Measurements from ENCODE around the gene CEP350. TPM values are rescaled to one million over a fixed set of nuclear protein-coding genes. Genes with fewer than 3 reads are reported as not detected.

CEP350 gene
- total and polyA plus RNA-seq, 2 of the 13 experiments (the other 11 are each of a cell fraction or from before 2014, with no cell fraction given), result 7.6 to 35.9 TPM

DNA sequence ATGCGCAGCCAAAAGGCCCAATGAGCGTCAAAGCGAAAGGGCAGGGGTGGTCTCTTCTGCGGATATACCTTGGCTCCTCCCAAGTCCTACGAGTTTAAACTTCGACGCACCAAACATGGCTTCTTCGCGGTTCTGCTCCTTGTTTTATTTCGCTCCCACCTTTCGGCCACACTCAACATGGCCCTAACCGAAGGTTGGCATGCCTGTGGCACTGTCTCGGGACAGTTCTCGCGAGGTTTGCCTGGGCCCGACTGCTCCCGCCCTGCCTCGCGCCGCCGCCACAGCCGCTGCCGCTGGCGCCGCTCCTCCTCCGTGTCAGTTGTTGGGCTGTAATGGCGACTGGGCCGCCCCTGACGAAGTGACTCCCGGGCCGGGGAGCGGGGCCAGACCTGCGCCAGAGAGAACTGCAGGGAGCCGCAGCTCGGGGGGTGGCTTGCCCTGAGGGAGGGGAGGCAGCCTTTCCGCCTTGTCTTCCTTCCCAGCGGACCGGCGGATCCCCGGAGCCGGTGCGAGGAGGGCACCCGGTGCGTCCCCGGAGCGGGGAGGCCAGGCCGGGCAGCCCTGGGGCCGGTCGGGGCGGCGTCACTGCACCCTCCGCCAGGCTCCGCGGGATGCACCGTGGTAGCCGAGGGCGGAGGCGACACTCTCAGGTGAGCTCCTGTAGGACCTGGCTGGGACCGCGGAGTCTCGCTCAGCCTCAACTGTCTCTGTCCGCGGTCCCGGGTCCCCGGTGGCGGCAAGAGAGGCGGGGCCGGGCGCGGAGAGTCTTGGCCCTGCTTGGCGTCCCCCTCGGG is at the start of gene CEP350 (continued):
- TF ChIP-seq ZBTB7B (CRISPR knock-in tag; IDR thresholded peaks at IDR 0.05) (no peak; the same call in 1 of the 2 replicates), ONECUT2 (CRISPR knock-in tag; IDR thresholded peaks at IDR 0.05) (no peak), SETDB1 (CRISPR knock-in tag; IDR thresholded peaks at IDR 0.05; ENCODE audit: borderline replicate concordance) (no peak), KDM1A (CRISPR knock-in tag; IDR thresholded peaks at IDR 0.05) (no peak), ZNF619 (CRISPR knock-in tag; IDR thresholded peaks at IDR 0.05) (peak; percentile 66; the same call in 1 of the 2 replicates), SPEN (CRISPR knock-in tag; IDR thresholded peaks at IDR 0.05; ENCODE audit: low read depth) (peak; percentile 87), ZNF75D (CRISPR knock-in tag; IDR thresholded peaks at IDR 0.05; ENCODE audit: borderline replicate concordance) (no peak), HNF4A (CRISPR knock-in tag; IDR thresholded peaks at IDR 0.05) (0 out of 2 replicates have a peak, but pooled peaks have one; percentile 25), ZNF891 (CRISPR knock-in tag; IDR thresholded peaks at IDR 0.05) (no peak), JUN (CRISPR knock-in tag; IDR thresholded peaks at IDR 0.05) (no peak), TARDBP (CRISPR knock-in tag; IDR thresholded peaks at IDR 0.05) (peak; percentile 77), BRF2 (CRISPR knock-in tag; IDR thresholded peaks at IDR 0.05) (peak; percentile 67; the same call in 1 of the 2 replicates), ZNF792 (CRISPR knock-in tag; IDR thresholded peaks at IDR 0.05) (peak; percentile 52; the same call in 1 of the 2 replicates), FOXK2 (IDR thresholded peaks at IDR 0.05) (peak; percentile 71; the same call in 1 of the 2 replicates), HNF1A (IDR thresholded peaks at IDR 0.05; ENCODE audit: low read depth) (no peak; the same call in 1 of the 2 replicates), HNF1A (CRISPR knock-in tag; IDR thresholded peaks at IDR 0.05; ENCODE audit: borderline replicate concordance) (peak; percentile 87), MXD4 (CRISPR knock-in tag; IDR thresholded peaks at IDR 0.05) (peak; percentile 45)
- TF ChIP-seq, protein P1, sequence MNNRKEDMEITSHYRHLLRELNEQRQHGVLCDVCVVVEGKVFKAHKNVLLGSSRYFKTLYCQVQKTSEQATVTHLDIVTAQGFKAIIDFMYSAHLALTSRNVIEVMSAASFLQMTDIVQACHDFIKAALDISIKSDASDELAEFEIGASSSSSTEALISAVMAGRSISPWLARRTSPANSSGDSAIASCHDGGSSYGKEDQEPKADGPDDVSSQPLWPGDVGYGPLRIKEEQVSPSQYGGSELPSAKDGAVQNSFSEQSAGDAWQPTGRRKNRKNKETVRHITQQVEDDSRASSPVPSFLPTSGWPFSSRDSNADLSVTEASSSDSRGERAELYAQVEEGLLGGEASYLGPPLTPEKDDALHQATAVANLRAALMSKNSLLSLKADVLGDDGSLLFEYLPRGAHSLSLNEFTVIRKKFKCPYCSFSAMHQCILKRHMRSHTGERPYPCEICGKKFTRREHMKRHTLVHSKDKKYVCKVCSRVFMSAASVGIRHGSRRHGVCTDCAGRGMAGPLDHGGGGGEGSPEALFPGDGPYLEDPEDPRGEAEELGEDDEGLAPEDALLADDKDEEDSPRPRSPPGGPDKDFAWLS (CRISPR knock-in tag; IDR thresholded peaks at IDR 0.05; ENCODE audit: borderline replicate concordance), result 0 out of 2 replicates have a peak, but pooled peaks have one; percentile 18
- TF ChIP-seq, protein P2, sequence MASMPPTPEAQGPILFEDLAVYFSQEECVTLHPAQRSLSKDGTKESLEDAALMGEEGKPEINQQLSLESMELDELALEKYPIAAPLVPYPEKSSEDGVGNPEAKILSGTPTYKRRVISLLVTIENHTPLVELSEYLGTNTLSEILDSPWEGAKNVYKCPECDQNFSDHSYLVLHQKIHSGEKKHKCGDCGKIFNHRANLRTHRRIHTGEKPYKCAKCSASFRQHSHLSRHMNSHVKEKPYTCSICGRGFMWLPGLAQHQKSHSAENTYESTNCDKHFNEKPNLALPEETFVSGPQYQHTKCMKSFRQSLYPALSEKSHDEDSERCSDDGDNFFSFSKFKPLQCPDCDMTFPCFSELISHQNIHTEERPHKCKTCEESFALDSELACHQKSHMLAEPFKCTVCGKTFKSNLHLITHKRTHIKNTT (CRISPR knock-in tag; IDR thresholded peaks at IDR 0.05), result no peak
- TF ChIP-seq, protein P3, sequence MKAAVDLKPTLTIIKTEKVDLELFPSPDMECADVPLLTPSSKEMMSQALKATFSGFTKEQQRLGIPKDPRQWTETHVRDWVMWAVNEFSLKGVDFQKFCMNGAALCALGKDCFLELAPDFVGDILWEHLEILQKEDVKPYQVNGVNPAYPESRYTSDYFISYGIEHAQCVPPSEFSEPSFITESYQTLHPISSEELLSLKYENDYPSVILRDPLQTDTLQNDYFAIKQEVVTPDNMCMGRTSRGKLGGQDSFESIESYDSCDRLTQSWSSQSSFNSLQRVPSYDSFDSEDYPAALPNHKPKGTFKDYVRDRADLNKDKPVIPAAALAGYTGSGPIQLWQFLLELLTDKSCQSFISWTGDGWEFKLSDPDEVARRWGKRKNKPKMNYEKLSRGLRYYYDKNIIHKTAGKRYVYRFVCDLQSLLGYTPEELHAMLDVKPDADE (CRISPR knock-in tag; IDR thresholded peaks at IDR 0.05), result no peak
